ENCODE data around the gene SLC2A10. TPM values are rescaled to one million over a fixed set of nuclear protein-coding genes. Genes with fewer than 3 reads are reported as not detected.

The SLC2A10 gene
- total and polyA plus RNA-seq, 2 experiments from 2014 or later = 4.9 to 14.6 TPM

DNA sequence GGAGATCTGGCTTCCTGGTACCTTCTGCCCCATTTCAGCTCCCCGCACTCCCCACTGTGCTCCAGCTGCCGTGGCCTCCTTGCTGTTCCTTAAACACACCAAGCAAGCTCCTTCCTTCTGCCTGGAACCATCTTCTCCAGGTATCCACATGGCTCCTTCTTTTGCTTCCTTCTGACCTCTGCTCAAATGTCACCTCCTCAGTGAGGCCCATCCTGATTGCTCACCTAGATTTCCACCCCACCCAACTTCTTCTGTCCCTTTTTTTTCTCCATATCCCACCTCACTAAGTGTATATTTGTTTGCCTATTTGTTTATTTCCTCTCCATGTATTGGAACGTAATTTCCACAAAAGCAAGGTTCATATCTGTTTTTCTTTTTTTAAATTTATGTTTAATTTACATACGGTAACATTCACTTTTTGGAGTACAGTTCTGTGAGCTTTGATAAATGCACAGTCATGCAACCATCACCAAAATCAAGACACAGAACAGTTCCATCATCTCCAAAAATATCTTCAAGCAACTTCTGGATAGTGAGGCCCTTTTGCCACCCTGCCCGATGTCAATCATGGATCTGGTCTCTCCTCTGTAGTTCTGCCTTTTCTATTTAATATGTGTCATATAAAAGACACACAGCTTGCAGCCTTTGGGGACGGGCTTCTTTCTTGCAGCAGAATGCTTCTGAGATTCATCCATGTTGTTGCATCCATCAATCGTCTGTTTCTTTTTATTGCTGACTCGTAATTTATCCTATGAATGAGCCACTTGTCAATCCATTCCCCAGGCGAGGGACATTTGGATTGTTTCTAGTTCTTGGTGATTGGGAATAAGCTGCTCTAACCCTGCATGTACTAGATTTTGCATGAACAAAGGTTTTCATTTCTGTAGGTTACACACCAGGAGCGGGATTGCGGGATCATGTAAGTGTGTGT lies 46.3 kb downstream of the SLC2A10 start:
- no peaks in the 10 kb centered on the region for H3K4me1 ChIP-seq (ENCODE audit: insufficient read depth)
- no peak overlapping the region for H3K4me3 ChIP-seq
- Mint-ChIP-seq H3K27ac (no peak overlapping the region), H3K36me3 (ENCODE audit: low read depth) (no peaks in the 10 kb centered on the region), H3K27me3 (ENCODE audit: insufficient read depth, low read depth, poor library complexity) (peaks cover 7% of the 10 kb centered on the region), H3K9me3 (no peaks in the 10 kb centered on the region), H3K4me3 (no peak overlapping the region), H3K4me1 (peaks cover 2% of the 10 kb centered on the region; the same call in 2 of the 3 replicates)
- no peak overlapping the region for H3K27ac ChIP-seq (ENCODE audit: low read depth)
- no peak overlapping the region for H3K4me2 ChIP-seq
- no peaks in the 10 kb centered on the region for H3F3A ChIP-seq (replicated peaks; ENCODE audit: low read depth)
- ATAC-seq (no peak), DNase-seq (ENCODE audit: low spot score) (no peak)
- TF ChIP-seq, protein P1, sequence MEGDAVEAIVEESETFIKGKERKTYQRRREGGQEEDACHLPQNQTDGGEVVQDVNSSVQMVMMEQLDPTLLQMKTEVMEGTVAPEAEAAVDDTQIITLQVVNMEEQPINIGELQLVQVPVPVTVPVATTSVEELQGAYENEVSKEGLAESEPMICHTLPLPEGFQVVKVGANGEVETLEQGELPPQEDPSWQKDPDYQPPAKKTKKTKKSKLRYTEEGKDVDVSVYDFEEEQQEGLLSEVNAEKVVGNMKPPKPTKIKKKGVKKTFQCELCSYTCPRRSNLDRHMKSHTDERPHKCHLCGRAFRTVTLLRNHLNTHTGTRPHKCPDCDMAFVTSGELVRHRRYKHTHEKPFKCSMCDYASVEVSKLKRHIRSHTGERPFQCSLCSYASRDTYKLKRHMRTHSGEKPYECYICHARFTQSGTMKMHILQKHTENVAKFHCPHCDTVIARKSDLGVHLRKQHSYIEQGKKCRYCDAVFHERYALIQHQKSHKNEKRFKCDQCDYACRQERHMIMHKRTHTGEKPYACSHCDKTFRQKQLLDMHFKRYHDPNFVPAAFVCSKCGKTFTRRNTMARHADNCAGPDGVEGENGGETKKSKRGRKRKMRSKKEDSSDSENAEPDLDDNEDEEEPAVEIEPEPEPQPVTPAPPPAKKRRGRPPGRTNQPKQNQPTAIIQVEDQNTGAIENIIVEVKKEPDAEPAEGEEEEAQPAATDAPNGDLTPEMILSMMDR (conservative IDR thresholded peaks at IDR 0.05; ENCODE audit: low read depth in 2 of 2) = no peak
- TF ChIP-seq, protein P2, sequence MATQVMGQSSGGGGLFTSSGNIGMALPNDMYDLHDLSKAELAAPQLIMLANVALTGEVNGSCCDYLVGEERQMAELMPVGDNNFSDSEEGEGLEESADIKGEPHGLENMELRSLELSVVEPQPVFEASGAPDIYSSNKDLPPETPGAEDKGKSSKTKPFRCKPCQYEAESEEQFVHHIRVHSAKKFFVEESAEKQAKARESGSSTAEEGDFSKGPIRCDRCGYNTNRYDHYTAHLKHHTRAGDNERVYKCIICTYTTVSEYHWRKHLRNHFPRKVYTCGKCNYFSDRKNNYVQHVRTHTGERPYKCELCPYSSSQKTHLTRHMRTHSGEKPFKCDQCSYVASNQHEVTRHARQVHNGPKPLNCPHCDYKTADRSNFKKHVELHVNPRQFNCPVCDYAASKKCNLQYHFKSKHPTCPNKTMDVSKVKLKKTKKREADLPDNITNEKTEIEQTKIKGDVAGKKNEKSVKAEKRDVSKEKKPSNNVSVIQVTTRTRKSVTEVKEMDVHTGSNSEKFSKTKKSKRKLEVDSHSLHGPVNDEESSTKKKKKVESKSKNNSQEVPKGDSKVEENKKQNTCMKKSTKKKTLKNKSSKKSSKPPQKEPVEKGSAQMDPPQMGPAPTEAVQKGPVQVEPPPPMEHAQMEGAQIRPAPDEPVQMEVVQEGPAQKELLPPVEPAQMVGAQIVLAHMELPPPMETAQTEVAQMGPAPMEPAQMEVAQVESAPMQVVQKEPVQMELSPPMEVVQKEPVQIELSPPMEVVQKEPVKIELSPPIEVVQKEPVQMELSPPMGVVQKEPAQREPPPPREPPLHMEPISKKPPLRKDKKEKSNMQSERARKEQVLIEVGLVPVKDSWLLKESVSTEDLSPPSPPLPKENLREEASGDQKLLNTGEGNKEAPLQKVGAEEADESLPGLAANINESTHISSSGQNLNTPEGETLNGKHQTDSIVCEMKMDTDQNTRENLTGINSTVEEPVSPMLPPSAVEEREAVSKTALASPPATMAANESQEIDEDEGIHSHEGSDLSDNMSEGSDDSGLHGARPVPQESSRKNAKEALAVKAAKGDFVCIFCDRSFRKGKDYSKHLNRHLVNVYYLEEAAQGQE (IDR thresholded peaks at IDR 0.05; ENCODE audit: unreplicated experiment) = no peak
- no peak for TF ChIP-seq JUNB (IDR thresholded peaks at IDR 0.05; ENCODE audit: unreplicated experiment)
- TF ChIP-seq STAT1 (IDR thresholded peaks at IDR 0.05; ENCODE audit: unreplicated experiment) = no peak
- TF ChIP-seq CREB1 (CRISPR knock-in tag; IDR thresholded peaks at IDR 0.05; ENCODE audit: low read depth) = no peak
- H3K27me3 ChIP-seq (ENCODE audit: insufficient read depth) = no peaks in the 10 kb centered on the region
- H4K20me1 ChIP-seq (replicated peaks; ENCODE audit: insufficient read depth) = no peaks in the 10 kb centered on the region
- H3K79me2 ChIP-seq (replicated peaks; ENCODE audit: insufficient read depth) = no peaks in the 10 kb centered on the region
- no peak overlapping the region for H2AFZ ChIP-seq
- no peaks in the 10 kb centered on the region for H3K36me3 ChIP-seq (ENCODE audit: insufficient read depth)
- H3K9me2 ChIP-seq (ENCODE audit: insufficient read depth) = no peaks in the 10 kb centered on the region

DNA sequence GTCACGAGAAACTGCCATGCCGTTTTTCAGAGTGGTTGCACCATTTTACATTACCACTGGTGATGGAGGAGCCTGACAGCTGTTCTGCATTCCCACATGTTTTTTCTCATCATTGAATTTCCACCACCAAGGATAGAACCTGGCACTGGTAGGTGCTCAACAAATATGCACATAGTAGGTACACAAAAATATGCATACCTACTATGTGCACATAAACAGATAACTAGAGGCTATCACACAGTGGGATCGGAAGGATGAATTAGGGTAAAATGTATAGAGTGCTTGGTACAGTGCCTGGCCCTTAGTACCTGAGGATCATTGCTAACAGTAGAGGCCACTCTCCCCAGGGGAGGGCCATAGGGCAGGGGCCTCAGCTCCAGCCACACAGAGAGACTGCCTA lies 47.0 kb downstream of the SLC2A10 start:
- ATAC-seq (no peak), DNase-seq (ENCODE audit: low spot score) (no peak)
- Mint-ChIP-seq H3K9me3 (no peaks in the 10 kb centered on the region), H3K36me3 (ENCODE audit: low read depth) (no peaks in the 10 kb centered on the region), H3K27me3 (ENCODE audit: insufficient read depth, low read depth, poor library complexity) (peaks cover 6% of the 10 kb centered on the region), H3K27ac (no peak overlapping the region), H3K4me3 (no peak overlapping the region), H3K4me1 (peaks cover 2% of the 10 kb centered on the region; the same call in 2 of the 3 replicates)
- Histone ChIP-seq H4K20me1 (replicated peaks; ENCODE audit: insufficient read depth) (no peaks in the 10 kb centered on the region), H2AFZ (no peak overlapping the region), H3K4me3 (no peak overlapping the region), H3K79me2 (replicated peaks; ENCODE audit: insufficient read depth) (no peaks in the 10 kb centered on the region), H3K36me3 (ENCODE audit: insufficient read depth) (no peaks in the 10 kb centered on the region), H3K4me2 (no peak overlapping the region), H3K4me1 (ENCODE audit: insufficient read depth) (no peaks in the 10 kb centered on the region), H3K27ac (ENCODE audit: low read depth) (no peak overlapping the region), H3F3A (replicated peaks; ENCODE audit: low read depth) (no peaks in the 10 kb centered on the region), H3K9me2 (ENCODE audit: insufficient read depth) (no peaks in the 10 kb centered on the region), H3K27me3 (ENCODE audit: insufficient read depth) (no peaks in the 10 kb centered on the region)
- no peak for TF ChIP-seq POLR2AphosphoS5 (IDR thresholded peaks at IDR 0.05; ENCODE audit: low read depth)
- TF ChIP-seq, protein P1 (conservative IDR thresholded peaks at IDR 0.05; ENCODE audit: low read depth in 2 of 2) = no peak
- TF ChIP-seq CREB1 (CRISPR knock-in tag; IDR thresholded peaks at IDR 0.05; ENCODE audit: low read depth) = no peak
- TF ChIP-seq, protein P3, sequence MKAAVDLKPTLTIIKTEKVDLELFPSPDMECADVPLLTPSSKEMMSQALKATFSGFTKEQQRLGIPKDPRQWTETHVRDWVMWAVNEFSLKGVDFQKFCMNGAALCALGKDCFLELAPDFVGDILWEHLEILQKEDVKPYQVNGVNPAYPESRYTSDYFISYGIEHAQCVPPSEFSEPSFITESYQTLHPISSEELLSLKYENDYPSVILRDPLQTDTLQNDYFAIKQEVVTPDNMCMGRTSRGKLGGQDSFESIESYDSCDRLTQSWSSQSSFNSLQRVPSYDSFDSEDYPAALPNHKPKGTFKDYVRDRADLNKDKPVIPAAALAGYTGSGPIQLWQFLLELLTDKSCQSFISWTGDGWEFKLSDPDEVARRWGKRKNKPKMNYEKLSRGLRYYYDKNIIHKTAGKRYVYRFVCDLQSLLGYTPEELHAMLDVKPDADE (IDR thresholded peaks at IDR 0.05) = no peak
- no peak for TF ChIP-seq ZNF114 (CRISPR knock-in tag; IDR thresholded peaks at IDR 0.05)
- no peak for TF ChIP-seq EZH2 (IDR thresholded peaks at IDR 0.05; ENCODE audit: low read depth, unreplicated experiment)
- no peak for TF ChIP-seq ZNF331 (CRISPR knock-in tag; IDR thresholded peaks at IDR 0.05; ENCODE audit: low read depth)
- TF ChIP-seq STAT1 (IDR thresholded peaks at IDR 0.05; ENCODE audit: unreplicated experiment) = no peak
- TF ChIP-seq, protein P2 (IDR thresholded peaks at IDR 0.05; ENCODE audit: unreplicated experiment) = no peak

Measured in GM23338 (cell line).